Activated gamma-delta T cell (primary cell): ENCODE results near the gene ABCC12.

Source experiments
- DNase-seq: peaks from one replicate; lab custom pipeline; 2025; lab: John Stamatoyannopoulos, UW

ABCC12 gene

GRCh38 chr16:48165961-48166578, 10.3 kb upstream of the ABCC12 start:
- no peak for DNase-seq

- no peak for DNase-seq
These were observed 9.3 kb upstream of the ABCC12 start for GRCh38 chr16:48164907-48165715.

- no peak for DNase-seq
These were observed 7.1 kb upstream of the ABCC12 start for GRCh38 chr16:48162839-48163410.

GRCh38 chr16:48161906-48162305, 6.1 kb upstream of the ABCC12 start:
- no peak for DNase-seq

GRCh38 chr16:48160575-48160974, 4.8 kb upstream of the ABCC12 start:
- no peak for DNase-seq

- DNase-seq = no peak
These were observed 2.5 kb upstream of the ABCC12 start for GRCh38 chr16:48158296-48158695.

GRCh38 chr16:48157794-48158193, 2.0 kb upstream of the ABCC12 start:
- no peak for DNase-seq

- DNase-seq = no peak
These were observed 1.5 kb upstream of the ABCC12 start for GRCh38 chr16:48157302-48157701.

- peak; percentile 42 for DNase-seq
These were observed 1.0 kb upstream of the ABCC12 start for GRCh38 chr16:48156790-48157209.

GRCh38 chr16:48153774-48154173, 2.0 kb downstream of the ABCC12 start:
- DNase-seq = no peak

- no peak for DNase-seq
These were observed 3.6 kb downstream of the ABCC12 start for GRCh38 chr16:48152226-48152625.

- no peak for DNase-seq
These were observed 5.1 kb downstream of the ABCC12 start for GRCh38 chr16:48150707-48151106.

GRCh38 chr16:48146710-48147109, 9.1 kb downstream of the ABCC12 start:
- no peak for DNase-seq

GRCh38 chr16:48146131-48146530, 9.7 kb downstream of the ABCC12 start:
- no peak for DNase-seq

GRCh38 chr16:48143812-48144368, 11.9 kb downstream of the ABCC12 start:
- DNase-seq = no peak

- DNase-seq = no peak
These were observed 15.0 kb downstream of the ABCC12 start for GRCh38 chr16:48140821-48141220.

- DNase-seq = no peak
These were observed 16.3 kb downstream of the ABCC12 start for GRCh38 chr16:48139517-48139916.

- no peak for DNase-seq
These were observed 17.2 kb downstream of the ABCC12 start for GRCh38 chr16:48138543-48138942.

- DNase-seq = no peak
These were observed 18.0 kb downstream of the ABCC12 start for GRCh38 chr16:48137822-48138221.

GRCh38 chr16:48136547-48137360, 19.0 kb downstream of the ABCC12 start:
- DNase-seq = no peak

GRCh38 chr16:48133455-48134211, 22.2 kb downstream of the ABCC12 start:
- DNase-seq = no peak
